DMS 273 (cell line): ENCODE measurements around the gene AASDH.

Experiments
- DNase-seq: peaks from one replicate; lab custom pipeline; 2025; ENCODE audit not compliant: unreplicated experiment; lab: John Stamatoyannopoulos, UW

Gene AASDH

GRCh38 chr4:56288663-56289062 is 98.6 kb downstream of the AASDH start:
- no peak for DNase-seq
